ENCODE data around the gene GRIK4. TPM values are rescaled to one million over a fixed set of nuclear protein-coding genes. Genes with fewer than 3 reads are reported as not detected.

Gene GRIK4
- total and polyA plus RNA-seq, 2 donors (not counting 3 experiments of a cell fraction or from before 2014, with no cell fraction given), result 0.81 to 1.6 TPM

DNA sequence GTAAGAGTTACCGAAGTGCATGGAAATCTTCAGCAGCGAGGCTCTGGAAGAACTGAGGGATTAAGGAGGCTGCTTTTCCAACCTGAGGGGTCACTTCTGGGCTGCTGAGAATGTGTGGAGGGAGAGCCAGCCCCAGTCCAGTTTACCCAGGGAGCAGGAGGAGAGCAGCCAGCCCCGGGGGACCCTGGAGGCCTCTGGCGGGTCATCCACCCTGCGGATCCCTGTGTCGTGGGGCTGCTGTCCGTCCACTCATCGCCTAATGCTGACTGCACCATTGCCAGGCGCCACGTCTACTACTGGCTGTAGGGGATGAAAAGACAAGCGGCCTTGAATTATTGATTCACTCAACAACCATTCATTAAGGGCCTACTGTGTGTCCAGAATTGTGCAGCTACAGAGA, 283.6 kb downstream of the GRIK4 start:
- ChIA-PET CTCF (no interaction called here), POLR2A (no interaction called here)
- no TSS peak for BruUV-seq (replicated peaks)
- FAIRE-seq (no peak), DNase-seq (ENCODE audit: low read depth, low spot score) (no peak)
- H3K27me3 ChIP-seq (ENCODE audit: control insufficient read depth in 2 of 2, insufficient read depth in 2 of 2, low read length in 2 of 2), result peaks cover 7 to 12% of the 10 kb centered on the region in 2 experiments
- no peaks in the 10 kb centered on the region for H3K9me3 ChIP-seq (replicated peaks; ENCODE audit: control insufficient read depth, insufficient read depth, low read length)
- H3K36me3 ChIP-seq (ENCODE audit: control insufficient read depth in 2 of 2, extremely low read depth in 1 of 2, insufficient read depth in 2 of 2, low read length in 2 of 2), result no peaks in the 10 kb centered on the region
- no peaks in the 10 kb centered on the region for H3K4me1 ChIP-seq (ENCODE audit: control insufficient read depth, extremely low read depth, insufficient read depth, low read length)
- no peaks in the 10 kb centered on the region for H3K79me2 ChIP-seq (ENCODE audit: control insufficient read depth, insufficient read depth, low read length)
- no peaks in the 10 kb centered on the region for H3K9me1 ChIP-seq (replicated peaks; ENCODE audit: control insufficient read depth, extremely low read depth, insufficient read depth, low read length)
- dilution Hi-C loops (cut with MboI; ENCODE audit: extremely low pct_ligation_motif_present, low sequenced_read_pairs) (no loop called here), intact Hi-C loops (cut with micrococcal nuclease) (no loop called here)
- no peak overlapping the region for H3K4me3 ChIP-seq (replicated peaks in 1 of 3; ENCODE audit: insufficient read depth in 1 of 3, low read depth in 1 of 3, low read length in 3 of 3)
- TF ChIP-seq JUN (IDR thresholded peaks at IDR 0.05; ENCODE audit: borderline replicate concordance, insufficient read depth, insufficient read length, low read depth) (no peak), FOS (IDR thresholded peaks at IDR 0.05; ENCODE audit: borderline replicate concordance, insufficient read depth, low read length) (no peak), EZH2 (IDR thresholded peaks at IDR 0.05; ENCODE audit: borderline replicate concordance, low read depth, low read length, severe bottlenecking) (no peak), MYC (IDR thresholded peaks at IDR 0.05; ENCODE audit: low read depth, low read length) (no peak), POLR2A (IDR thresholded peaks at IDR 0.05; ENCODE audit: low read depth, low read length) (no peak), POLR2AphosphoS5 (IDR thresholded peaks at IDR 0.05; ENCODE audit: insufficient read depth, low read depth, low read length) (no peak), GATA2 (IDR thresholded peaks at IDR 0.05; ENCODE audit: insufficient read depth, insufficient read length, low read depth, low read length) (no peak)
- TF ChIP-seq, protein P1, sequence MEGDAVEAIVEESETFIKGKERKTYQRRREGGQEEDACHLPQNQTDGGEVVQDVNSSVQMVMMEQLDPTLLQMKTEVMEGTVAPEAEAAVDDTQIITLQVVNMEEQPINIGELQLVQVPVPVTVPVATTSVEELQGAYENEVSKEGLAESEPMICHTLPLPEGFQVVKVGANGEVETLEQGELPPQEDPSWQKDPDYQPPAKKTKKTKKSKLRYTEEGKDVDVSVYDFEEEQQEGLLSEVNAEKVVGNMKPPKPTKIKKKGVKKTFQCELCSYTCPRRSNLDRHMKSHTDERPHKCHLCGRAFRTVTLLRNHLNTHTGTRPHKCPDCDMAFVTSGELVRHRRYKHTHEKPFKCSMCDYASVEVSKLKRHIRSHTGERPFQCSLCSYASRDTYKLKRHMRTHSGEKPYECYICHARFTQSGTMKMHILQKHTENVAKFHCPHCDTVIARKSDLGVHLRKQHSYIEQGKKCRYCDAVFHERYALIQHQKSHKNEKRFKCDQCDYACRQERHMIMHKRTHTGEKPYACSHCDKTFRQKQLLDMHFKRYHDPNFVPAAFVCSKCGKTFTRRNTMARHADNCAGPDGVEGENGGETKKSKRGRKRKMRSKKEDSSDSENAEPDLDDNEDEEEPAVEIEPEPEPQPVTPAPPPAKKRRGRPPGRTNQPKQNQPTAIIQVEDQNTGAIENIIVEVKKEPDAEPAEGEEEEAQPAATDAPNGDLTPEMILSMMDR (IDR thresholded peaks at IDR 0.05; ENCODE audit: extremely low read depth in 1 of 2, insufficient read depth in 1 of 2, low read depth in 1 of 2, low read length in 2 of 2), result no peak
- TF ChIP-seq, protein P2, sequence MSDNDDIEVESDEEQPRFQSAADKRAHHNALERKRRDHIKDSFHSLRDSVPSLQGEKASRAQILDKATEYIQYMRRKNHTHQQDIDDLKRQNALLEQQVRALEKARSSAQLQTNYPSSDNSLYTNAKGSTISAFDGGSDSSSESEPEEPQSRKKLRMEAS (IDR thresholded peaks at IDR 0.05; ENCODE audit: insufficient read depth, insufficient read length), result no peak
- H3K27ac ChIP-seq (ENCODE audit: insufficient read depth, low read depth, low read length), result no peak overlapping the region
- H4K20me1 ChIP-seq (replicated peaks; ENCODE audit: control insufficient read depth, extremely low read depth, insufficient read depth, low read length), result no peaks in the 10 kb centered on the region
- H3K4me2 ChIP-seq (ENCODE audit: insufficient read depth, low read length), result no peak overlapping the region
- no peak overlapping the region for H2AFZ ChIP-seq (ENCODE audit: low read depth, low read length)
- H3K9ac ChIP-seq (replicated peaks; ENCODE audit: extremely low read depth, insufficient read depth, low read length), result no peak overlapping the region
